ENCODE data around the gene KCNQ1.

The KCNQ1 gene

DNA sequence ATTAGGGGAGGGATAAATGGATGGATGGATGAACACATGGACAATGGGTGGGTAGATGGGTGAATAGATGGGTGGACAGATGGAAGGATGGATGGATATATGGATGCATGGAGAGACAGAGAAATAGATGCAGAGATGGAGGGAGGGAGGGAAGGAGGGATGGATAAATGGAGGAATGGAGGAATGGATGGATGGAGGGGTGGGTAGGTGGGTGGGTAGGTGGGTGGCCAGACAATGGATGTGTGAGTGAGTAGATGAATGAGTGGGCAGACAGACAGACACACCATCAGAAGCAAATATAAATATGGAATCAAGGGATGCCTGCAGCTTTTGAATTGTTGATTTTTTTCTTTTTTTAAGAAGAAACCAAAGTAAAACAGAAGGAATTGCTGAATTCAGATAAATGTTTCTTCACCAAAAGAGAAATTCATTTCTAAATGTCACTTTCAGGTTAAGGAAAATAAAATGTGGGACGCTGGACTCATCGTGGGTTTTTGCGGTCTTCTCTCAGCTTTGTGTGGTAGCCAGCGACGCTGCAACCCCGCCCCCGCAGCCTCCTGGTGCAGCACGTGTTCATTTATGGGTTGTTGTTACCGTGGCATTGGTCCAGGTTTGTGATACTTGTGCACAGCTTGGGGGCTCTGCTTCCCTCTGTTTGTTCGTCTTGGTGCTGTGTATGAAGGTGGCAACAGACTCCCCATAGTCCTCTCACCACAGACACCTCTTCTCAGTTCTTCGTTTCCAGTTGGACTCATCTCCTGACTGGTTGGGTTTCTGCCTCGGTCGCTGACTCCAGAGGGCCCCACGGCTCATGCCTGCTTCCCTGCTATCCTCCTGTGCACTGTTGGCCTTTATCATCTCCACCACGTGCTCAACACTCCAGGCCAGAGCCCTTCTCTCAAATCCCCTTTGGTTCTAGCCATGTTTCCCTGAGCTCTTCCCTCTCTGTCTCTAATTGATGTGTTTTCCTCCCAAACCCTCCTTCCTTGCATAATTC is 364.3 kb downstream of the KCNQ1 start:
- no peak for DNase-seq (ENCODE audit: low read depth)

- no peak for DNase-seq (ENCODE audit: low read depth)
Measured at GRCh38 chr11:2809854-2810253, 365.0 kb downstream of the KCNQ1 start.

DNA sequence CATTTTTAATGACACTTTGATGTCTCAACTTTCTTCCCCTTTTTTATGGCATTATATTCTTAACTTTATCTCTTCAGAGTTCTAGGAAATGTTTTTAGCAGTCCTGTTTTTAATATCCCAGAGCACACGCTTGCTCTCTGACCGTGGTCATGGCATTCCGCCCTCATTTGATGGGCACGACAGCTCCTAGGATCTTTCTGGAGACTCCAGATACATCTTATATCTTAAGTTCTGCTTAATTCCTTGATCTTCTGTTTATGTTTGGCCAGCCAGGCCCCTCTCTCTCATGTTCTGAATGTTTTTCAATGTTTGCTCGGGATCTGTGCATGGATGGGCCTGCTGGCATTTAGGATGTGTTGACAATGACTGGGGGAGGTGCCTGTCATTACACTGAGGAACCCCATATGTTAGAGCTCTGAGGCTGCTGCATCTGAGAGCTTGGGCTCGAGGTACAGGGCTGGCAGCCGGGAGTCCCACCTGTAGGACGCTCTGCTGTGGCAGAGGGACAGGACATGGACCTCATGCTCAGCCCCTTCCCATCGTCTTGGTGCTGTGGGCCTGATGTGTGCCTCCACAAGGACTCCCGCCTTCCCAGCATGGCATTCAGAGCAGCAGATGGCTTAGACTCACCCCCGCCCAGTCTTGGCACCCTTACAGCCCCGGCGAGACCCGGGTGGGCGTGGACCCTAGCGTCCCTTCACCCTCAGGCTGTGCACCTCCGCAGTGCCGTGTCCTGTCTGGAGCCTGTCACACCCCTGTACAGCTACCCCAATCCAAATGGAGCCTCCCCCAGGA is 365.8 kb downstream of the KCNQ1 start:
- no peak for DNase-seq (ENCODE audit: low read depth)

DNA sequence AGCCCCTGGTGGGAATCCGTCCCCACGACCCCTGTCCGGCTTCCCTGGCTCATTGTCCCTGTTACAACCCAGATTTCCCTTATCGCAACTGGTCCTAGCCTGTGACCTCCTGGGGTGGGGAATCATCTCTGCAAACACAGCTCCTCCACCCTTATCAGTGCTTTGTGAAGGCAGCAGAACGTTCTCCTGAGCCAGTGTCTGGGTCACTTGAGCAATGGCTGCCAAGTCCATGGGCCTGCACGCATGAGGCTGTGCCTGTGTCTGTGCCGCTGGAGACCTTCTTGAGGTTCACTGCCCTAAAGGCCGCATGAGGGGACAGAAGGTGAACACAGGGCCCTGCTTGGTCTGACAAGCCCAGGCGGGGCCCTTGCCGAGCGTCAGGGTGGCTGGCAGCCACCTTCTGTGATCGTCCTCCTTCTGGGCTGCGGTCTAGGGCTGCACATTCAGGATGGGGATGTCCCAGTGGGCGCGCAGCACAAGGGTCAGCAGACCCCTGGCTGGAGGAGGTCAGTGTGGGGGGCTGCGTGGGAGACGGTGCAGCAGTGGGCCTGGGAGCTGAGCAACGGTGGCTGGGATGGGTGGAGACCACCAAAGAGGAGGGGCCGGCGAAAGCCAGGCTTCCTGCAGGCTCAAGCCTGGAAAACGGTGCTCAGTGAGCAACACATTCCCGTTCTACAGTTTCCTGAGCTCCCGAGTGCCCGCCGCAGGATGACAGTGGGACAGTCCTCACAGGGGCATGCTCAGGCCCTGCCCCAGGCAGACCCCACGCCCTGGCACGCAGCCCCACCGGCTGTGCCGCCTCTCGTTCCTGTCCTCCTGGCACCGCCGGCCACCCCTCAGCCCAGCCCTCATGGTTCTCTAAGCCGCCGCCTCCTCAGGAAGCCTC is 366.6 kb downstream of the KCNQ1 start:
- DNase-seq (ENCODE audit: low read depth) = no peak

GRCh38 chr11:2812371-2812991 is 367.7 kb downstream of the KCNQ1 start:
- DNase-seq (ENCODE audit: low read depth) = no peak

GRCh38 chr11:2813141-2813908 is 368.5 kb downstream of the KCNQ1 start:
- DNase-seq (ENCODE audit: low read depth) = no peak

DNA sequence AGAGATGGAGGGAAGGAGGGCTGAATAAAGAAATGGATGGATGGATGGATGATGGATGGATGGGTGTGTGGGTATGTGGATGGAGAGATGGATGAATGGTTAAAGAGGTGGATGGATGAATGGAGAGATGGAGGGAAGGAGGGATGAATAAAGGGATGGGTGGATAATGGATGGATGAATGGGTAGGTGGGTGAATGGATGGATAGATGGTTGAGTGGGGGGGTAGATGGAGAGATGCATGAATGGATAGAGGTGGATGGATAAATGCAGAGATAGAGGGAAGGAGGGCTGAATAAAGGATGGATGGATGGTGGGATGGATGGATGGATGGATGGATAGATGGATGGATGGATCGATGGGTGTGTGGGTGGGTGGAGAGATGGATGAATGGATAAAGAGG is 369.2 kb downstream of the KCNQ1 start:
- DNase-seq (ENCODE audit: low read depth) = no peak

GRCh38 chr11:2814751-2815150 is 369.9 kb downstream of the KCNQ1 start:
- DNase-seq (ENCODE audit: low read depth) = no peak

DNA sequence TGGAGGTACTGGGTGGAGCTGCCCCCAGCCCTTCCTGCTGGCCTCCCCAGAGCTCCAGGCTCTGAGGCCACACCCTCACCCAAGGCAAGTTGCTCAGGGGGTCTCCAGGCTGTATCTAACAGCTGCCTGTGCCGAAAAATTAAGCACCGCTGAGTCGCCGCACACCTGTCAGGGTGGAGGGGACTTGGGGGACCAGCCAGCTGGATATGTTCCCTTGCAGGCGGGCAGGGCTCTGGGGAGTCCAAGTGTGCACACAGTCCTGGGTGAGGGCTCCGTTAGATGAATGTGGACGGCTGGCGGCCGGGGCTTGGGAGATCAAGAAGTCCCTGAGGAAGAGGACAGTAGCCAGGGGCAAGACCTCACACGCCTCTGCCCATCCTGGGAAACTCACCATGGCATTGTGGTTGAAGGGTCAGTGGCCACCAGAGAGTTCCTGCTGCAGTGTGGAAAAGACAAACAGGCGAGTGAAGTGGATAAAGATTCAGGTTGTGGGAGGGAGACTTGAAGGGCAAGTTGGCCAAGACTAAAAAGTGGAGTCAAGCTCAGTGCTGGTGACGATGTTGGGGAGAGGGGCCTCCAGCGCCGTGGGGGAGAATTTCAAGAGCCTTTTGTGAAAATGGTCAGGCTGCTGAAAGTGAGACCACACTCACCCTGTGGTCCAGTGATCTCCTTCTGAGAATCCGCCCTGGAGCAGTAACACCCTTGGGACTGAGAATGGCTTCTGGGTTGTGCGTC is 371.1 kb downstream of the KCNQ1 start:
- no peak for DNase-seq (ENCODE audit: low read depth)

- DNase-seq (ENCODE audit: low read depth) = no peak
Measured at GRCh38 chr11:2816523-2816922, 371.7 kb downstream of the KCNQ1 start.

DNA sequence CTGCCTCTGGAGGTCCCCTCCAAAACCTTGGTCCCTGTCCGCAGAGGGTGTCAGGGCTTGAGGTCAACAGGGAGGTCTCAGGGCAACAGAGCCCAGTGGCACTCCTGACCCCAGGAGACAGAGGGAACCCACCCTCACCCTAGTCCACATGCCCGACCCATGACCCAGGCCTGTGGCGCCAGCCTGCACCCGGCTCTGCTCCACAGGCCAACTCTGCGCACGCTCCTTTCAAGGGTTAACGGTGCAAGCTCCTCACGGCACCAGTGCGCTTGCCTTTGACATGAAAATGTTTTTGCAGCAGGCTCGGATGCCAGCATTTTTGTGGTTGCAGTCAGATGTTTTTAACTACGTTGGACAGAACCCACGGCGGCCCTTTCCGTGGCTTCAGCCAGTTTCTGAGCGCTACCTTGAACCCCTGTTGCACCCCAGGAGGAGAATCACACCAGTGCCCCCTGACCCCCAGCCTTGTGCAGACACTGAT is 372.2 kb downstream of the KCNQ1 start:
- DNase-seq (ENCODE audit: low read depth) = no peak

DNA sequence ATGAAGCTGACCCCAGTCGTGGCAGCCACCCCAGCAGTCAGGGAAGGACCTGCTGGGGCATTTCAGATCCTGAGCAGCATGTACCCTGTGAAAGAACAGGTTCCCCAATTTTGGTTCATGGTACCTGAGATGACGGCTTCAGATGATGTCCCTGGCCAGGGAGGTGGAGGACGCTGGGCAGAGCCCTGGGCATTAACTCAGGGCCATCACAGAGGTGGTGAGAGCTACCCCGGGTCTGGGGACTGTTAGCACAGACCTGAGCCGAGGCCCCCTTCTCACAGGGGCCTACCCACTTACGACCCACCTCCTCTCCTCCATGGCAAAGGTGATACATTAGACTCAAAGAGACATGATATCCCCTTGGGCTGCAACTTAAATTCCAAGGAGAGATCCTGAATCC is 372.6 kb downstream of the KCNQ1 start:
- DNase-seq (ENCODE audit: low read depth) = no peak

GRCh38 chr11:2818021-2818420 is 373.2 kb downstream of the KCNQ1 start:
- no peak for DNase-seq (ENCODE audit: low read depth)

- DNase-seq (ENCODE audit: low read depth) = no peak
Measured at GRCh38 chr11:2818503-2818902, 373.7 kb downstream of the KCNQ1 start.

DNA sequence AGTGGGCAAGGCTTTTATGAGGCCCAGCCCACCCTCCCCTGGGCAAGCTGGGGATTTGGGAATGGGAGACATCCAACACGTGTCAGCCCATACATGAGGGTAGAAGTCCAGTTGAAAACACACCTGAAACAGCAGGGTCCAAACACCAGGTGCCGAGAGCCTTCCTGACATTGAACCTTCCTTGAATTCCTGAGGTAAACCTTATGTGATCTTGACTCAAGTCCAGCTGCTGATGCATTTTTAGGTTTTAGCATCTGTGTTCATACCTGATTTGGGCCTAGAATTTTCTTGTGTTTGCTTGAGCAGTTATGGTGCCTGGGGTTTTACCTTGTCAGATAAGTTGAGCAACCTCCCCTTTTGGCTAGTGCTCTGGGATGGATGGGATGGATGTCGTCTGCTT is 374.5 kb downstream of the KCNQ1 start:
- DNase-seq (ENCODE audit: low read depth) = no peak

DNA sequence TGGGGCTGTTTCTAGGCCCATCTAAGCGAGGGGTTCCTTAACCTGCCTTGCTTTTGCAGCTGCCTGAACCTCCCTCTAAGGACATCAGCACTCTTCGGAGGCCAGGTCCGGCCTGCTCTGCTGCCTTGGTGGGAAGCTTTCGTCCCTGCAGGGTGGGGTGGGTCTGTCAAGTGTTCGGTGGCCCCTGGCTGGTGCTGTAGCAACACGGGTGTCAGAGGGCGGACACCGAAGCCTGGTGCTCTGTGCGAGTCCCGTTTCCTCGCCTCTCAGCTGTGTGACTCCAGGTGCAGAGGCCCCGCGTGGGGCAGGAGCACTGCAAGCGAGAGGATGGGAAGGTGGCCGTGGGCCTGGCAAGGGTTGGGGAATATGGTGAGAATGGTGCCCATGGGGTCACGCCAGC is 376.2 kb downstream of the KCNQ1 start:
- DNase-seq (ENCODE audit: low read depth) = no peak

- DNase-seq (ENCODE audit: low read depth) = no peak
Measured at GRCh38 chr11:2821891-2822290, 377.1 kb downstream of the KCNQ1 start.

GRCh38 chr11:2824851-2825250 is 380.0 kb downstream of the KCNQ1 start:
- DNase-seq (ENCODE audit: low read depth) = no peak

DNA sequence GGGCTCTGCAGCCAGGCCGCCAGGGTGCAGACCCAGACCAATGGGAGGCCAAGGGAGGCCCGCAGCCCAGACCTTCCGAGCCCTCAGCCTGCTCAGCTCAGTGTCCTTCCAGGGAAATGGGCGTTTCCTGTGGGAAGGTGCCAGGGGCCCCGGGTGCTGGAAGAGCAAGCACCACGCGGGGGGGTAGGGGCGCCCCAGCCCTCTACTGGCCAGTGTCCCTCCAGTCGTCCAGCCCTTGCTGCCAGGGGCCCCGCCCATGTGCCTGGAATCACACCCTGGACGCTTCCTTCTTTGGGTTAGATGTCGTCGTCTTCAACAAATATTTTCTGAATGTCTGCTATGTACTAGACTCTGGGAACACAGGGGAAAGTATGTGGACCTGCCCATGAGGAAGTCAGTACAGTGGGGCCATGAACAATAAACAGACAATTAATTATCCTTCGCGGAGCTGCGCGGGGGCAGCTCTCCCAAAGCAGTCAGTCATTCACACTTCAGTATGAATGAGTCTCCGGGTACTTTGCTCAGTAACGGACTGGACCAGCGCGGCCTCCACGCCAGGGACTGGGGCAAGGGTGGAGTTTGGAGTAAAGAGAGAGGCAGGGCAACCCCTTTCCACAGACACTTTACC is 380.6 kb downstream of the KCNQ1 start:
- no peak for DNase-seq (ENCODE audit: low read depth)
